Measurements from ENCODE around the gene GDF11.

Gene GDF11

DNA sequence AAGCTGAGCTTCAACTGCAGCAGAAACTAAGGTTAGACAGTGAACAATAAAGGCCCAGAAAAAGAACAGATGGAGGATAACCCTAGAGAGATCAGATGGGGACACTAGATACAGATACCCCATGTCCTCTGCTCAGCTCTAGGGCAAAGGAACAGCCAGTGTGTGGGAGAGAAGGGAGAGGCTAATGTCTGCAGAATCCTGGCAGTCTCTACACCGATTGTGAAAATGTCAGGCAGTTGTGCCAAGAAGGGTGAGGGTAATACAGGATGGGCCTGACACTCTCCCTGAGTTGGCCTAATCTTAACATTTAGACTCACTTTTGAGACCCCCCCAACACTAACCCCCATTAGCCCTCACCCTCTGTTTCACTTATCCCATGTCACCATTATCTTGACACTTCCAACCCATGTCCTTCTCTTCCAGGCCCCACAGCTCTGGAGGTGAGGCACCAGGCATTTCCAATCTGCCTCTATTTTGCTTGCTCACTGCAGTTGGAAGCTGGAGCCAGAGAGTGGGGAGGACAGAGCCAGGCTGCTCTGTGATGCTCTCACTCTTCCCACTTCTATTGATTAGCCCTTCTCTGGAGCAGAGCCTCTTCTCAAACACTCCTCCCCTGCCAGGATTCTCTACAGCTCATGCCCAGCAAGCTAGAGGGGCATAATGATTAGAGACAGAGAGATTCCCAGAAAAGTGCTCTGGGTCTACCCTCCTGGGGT is 30.1 kb upstream of the GDF11 start:
- Histone ChIP-seq H3K9me3 (ENCODE audit: low read length) (no peaks in the 10 kb centered on the region), H3K4me3 (ENCODE audit: low read length) (no peak overlapping the region), H3K27me3 (ENCODE audit: insufficient read depth, low read length) (peaks cover 8% of the 10 kb centered on the region), H3K36me3 (ENCODE audit: insufficient read depth, low read length) (no peaks in the 10 kb centered on the region), H3K4me1 (ENCODE audit: insufficient read depth, low read length) (peaks cover 22% of the 10 kb centered on the region), H2AFZ (ENCODE audit: low read depth, low read length) (no peak overlapping the region)

- H3K4me1 ChIP-seq (ENCODE audit: insufficient read depth, low read length), result peaks cover 24% of the 10 kb centered on the region
- peaks cover 6% of the 10 kb centered on the region for H3K27me3 ChIP-seq (ENCODE audit: insufficient read depth, low read length)
- H3K36me3 ChIP-seq (ENCODE audit: insufficient read depth, low read length), result no peaks in the 10 kb centered on the region
- no peak overlapping the region for H3K4me3 ChIP-seq (ENCODE audit: low read length)
- no peak overlapping the region for H2AFZ ChIP-seq (ENCODE audit: low read depth, low read length)
- no peaks in the 10 kb centered on the region for H3K9me3 ChIP-seq (ENCODE audit: low read length)
These were observed 29.2 kb upstream of the GDF11 start for GRCh38 chr12:55713721-55714120.

DNA sequence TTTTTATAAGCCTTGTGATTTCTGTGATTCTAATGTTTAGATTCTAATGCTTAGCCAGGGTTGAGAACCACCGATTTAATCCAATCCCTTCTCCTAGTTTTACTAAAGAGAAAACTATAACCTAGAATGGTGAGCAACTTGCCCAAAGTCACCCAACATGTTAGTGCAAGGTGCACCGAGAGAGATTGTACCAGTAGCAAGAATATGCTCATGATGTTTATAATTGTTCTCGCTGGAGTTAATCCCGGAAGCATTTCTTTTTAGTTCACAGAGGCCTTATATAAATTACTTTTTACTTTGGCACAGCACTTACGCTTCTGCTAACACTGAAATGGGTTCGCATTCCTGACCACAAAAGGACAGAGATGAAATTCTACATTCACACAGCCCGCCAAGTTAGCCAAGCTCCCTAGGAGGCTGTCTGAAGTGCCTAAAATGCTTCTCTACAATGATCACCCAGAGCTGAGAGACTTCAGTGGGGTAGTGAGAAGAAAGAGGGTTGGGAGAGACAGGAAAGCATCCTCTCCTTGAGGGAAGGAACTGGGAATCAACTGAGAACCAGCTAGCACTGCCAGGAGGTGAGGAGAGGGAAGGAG is 27.7 kb upstream of the GDF11 start:
- Histone ChIP-seq H3K4me1 (ENCODE audit: insufficient read depth, low read length) (peaks cover 24% of the 10 kb centered on the region), H3K36me3 (ENCODE audit: insufficient read depth, low read length) (peaks cover 1% of the 10 kb centered on the region), H3K27me3 (ENCODE audit: insufficient read depth, low read length) (peaks cover 2% of the 10 kb centered on the region), H3K4me3 (ENCODE audit: low read length) (peak overlapping the region; percentile 86), H2AFZ (ENCODE audit: low read depth, low read length) (peak overlapping the region; percentile 89), H3K9me3 (ENCODE audit: low read length) (no peaks in the 10 kb centered on the region)

- H3K9me3 ChIP-seq (ENCODE audit: low read length), result no peaks in the 10 kb centered on the region
- H3K4me3 ChIP-seq (ENCODE audit: low read length), result peak within 1 kb of the TSS; percentile 86
- H3K36me3 ChIP-seq (ENCODE audit: insufficient read depth, low read length), result peaks cover 5% of the 10 kb centered on the region
- H3K4me1 ChIP-seq (ENCODE audit: insufficient read depth, low read length), result peaks cover 24% of the 10 kb centered on the region
- peaks cover 2% of the 10 kb centered on the region for H3K27me3 ChIP-seq (ENCODE audit: insufficient read depth, low read length)
- H2AFZ ChIP-seq (ENCODE audit: low read depth, low read length), result peak within 1 kb of the TSS; percentile 89
These were observed 26.9 kb upstream of the GDF11 start, which contains the start of gene BLOC1S1 for GRCh38 chr12:55715833-55716581. BLOC1S1 (plus strand) TSS chr12:55716046; CDS start chr12:55716052, 6 bp downstream.

DNA sequence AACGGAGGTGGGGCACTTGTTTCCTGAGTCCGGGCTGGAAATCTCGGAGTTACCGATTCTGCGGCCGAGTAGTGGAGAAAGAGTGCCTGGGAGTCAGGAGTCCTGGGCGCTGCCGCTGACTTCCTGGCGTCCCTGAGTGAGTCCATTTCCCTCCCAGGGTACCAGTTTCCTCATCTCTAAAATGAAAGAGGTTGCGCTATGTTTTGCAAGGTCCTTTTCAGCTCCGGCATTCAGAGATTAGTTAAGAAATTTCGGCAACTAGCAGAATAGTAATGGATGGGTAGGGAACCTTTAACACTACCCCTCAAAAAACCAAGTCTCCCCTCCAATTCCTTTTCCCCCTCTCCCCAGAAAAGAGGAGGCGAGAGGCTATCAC is 26.4 kb upstream of the GDF11 start:
- Histone ChIP-seq H3K27me3 (ENCODE audit: insufficient read depth, low read length) (peaks cover 2% of the 10 kb centered on the region), H3K4me3 (ENCODE audit: low read length) (peak overlapping the region; percentile 86), H3K36me3 (ENCODE audit: insufficient read depth, low read length) (peaks cover 5% of the 10 kb centered on the region), H3K9me3 (ENCODE audit: low read length) (no peaks in the 10 kb centered on the region), H2AFZ (ENCODE audit: low read depth, low read length) (peak overlapping the region; percentile 89), H3K4me1 (ENCODE audit: insufficient read depth, low read length) (peaks cover 24% of the 10 kb centered on the region)

DNA sequence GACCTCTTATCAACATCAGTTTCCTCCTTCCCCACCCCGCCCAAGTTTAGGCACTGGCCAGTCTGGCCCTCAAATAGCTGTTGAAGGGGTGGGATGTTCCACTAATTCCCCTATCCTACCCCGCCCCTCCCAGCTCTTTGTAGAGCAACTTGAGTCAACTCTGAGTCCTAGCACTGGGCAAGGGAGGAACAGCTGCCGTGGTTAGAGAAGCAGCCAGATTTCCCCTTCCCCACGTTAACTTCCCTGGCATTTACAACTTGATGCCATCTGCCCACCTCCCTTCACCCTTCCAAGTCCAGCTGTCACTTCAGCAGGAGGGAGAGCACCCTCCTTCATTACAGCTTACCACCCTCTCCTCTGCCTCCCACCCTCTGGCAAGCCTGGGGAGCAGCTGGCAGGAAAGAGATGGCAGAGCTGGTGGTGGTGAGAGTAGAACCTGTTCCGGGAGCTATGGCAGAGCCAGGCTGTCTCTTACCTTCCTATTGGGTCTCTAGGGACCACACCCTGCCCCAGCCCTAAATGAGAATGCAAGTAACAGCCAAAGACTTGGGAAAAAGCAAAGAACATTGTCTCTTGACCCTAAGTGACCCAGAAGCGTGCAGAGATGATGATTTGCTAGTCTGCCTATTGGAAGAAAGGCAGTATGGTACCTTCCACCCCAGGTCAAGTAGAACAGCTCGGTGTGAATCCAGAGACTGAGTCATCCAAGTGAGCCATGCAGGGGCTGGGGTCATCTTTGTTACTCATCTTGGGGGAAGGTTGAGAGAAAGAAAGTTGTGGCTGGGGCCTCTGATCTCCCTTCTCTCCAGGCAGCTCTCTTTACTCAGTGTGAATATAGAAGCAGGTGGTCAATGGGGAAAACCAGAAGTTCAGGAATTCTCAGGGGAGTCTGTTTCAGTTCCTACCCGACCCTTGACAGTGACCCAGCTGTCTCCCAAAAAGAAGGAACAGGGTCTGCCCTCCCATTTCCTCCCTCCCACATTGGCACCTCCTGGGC is 25.6 kb upstream of the GDF11 start:
- peaks cover 24% of the 10 kb centered on the region for H3K4me1 ChIP-seq (ENCODE audit: insufficient read depth, low read length)
- H3K4me3 ChIP-seq (ENCODE audit: low read length), result peak overlapping the region; percentile 86
- peaks cover 7% of the 10 kb centered on the region for H3K36me3 ChIP-seq (ENCODE audit: insufficient read depth, low read length)
- no peaks in the 10 kb centered on the region for H3K27me3 ChIP-seq (ENCODE audit: insufficient read depth, low read length)
- no peak overlapping the region for H2AFZ ChIP-seq (ENCODE audit: low read depth, low read length)
- no peaks in the 10 kb centered on the region for H3K9me3 ChIP-seq (ENCODE audit: low read length)

DNA sequence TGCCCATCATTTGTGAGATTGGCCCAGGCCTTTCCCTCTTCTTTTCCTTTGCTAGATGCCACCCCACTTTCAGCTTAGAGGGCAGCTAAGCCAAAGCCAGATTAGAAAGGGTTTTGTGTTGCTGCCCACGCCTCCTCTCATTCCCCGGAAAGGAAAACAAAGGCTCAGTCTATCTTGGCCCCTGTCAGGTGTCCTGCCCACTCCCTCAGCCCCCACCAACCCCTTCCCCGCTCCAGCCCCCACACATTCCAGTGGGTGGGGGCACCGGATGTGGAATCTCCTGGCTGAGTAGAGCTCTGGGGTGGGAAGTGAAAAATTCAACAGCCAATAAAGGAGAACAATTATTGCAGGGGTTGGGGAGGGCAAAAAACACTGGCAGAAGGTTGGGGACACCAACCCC is 24.9 kb upstream of the GDF11 start:
- Histone ChIP-seq H3K9me3 (ENCODE audit: low read length) (no peaks in the 10 kb centered on the region), H3K4me1 (ENCODE audit: insufficient read depth, low read length) (peaks cover 24% of the 10 kb centered on the region), H3K27me3 (ENCODE audit: insufficient read depth, low read length) (no peaks in the 10 kb centered on the region), H3K36me3 (ENCODE audit: insufficient read depth, low read length) (peaks cover 7% of the 10 kb centered on the region), H3K4me3 (ENCODE audit: low read length) (no peak overlapping the region), H2AFZ (ENCODE audit: low read depth, low read length) (no peak overlapping the region)

- Histone ChIP-seq H3K4me3 (ENCODE audit: low read length) (no peak overlapping the region), H2AFZ (ENCODE audit: low read depth, low read length) (no peak overlapping the region), H3K9me3 (ENCODE audit: low read length) (no peaks in the 10 kb centered on the region), H3K36me3 (ENCODE audit: insufficient read depth, low read length) (peaks cover 7% of the 10 kb centered on the region), H3K27me3 (ENCODE audit: insufficient read depth, low read length) (no peaks in the 10 kb centered on the region), H3K4me1 (ENCODE audit: insufficient read depth, low read length) (peaks cover 24% of the 10 kb centered on the region)
These were observed 24.2 kb upstream of the GDF11 start for GRCh38 chr12:55718624-55719275.

GRCh38 chr12:55719371-55719770 is 23.6 kb upstream of the GDF11 start:
- peaks cover 12% of the 10 kb centered on the region for H3K36me3 ChIP-seq (ENCODE audit: insufficient read depth, low read length)
- H2AFZ ChIP-seq (ENCODE audit: low read depth, low read length), result no peak overlapping the region
- peaks cover 24% of the 10 kb centered on the region for H3K4me1 ChIP-seq (ENCODE audit: insufficient read depth, low read length)
- H3K4me3 ChIP-seq (ENCODE audit: low read length), result no peak overlapping the region
- no peaks in the 10 kb centered on the region for H3K9me3 ChIP-seq (ENCODE audit: low read length)
- no peaks in the 10 kb centered on the region for H3K27me3 ChIP-seq (ENCODE audit: insufficient read depth, low read length)

DNA sequence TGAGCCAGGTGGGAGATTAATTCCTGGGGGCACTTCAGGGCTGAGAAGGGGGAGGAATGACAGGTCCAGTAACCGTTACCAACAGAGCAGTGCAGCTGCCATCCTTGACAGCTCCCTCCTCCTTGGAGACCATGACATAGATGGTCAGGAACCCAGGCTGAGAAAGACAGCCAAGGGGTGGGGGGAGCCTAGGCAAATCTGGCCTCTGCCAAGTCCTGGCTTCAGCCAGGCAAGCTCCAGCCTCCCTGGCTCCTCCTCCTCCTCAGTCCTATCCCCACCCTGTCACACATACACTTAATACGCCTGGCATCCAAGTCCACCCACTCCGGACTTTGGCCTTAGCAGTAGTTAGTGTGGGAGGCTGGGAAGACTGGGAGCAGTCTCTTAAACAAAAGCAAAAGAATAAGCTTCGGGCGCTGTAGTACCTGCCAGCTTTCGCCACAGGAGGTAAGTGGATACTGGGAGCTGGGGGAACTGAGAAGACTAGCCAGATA is 22.8 kb upstream of the GDF11 start, which contains the start of gene RDH5:
TSS of gene RDH5 (plus strand) at position 323 of the 494 bp plus-strand sequence. CDS start 792 bp downstream, outside the sequence.
- Histone ChIP-seq H3K27me3 (ENCODE audit: insufficient read depth, low read length) (no peaks in the 10 kb centered on the region), H2AFZ (ENCODE audit: low read depth, low read length) (no peak within 1 kb of the TSS), H3K36me3 (ENCODE audit: insufficient read depth, low read length) (peaks cover 20% of the 10 kb centered on the region), H3K4me3 (ENCODE audit: low read length) (no peak within 1 kb of the TSS), H3K9me3 (ENCODE audit: low read length) (no peaks in the 10 kb centered on the region), H3K4me1 (ENCODE audit: insufficient read depth, low read length) (peaks cover 25% of the 10 kb centered on the region)

DNA sequence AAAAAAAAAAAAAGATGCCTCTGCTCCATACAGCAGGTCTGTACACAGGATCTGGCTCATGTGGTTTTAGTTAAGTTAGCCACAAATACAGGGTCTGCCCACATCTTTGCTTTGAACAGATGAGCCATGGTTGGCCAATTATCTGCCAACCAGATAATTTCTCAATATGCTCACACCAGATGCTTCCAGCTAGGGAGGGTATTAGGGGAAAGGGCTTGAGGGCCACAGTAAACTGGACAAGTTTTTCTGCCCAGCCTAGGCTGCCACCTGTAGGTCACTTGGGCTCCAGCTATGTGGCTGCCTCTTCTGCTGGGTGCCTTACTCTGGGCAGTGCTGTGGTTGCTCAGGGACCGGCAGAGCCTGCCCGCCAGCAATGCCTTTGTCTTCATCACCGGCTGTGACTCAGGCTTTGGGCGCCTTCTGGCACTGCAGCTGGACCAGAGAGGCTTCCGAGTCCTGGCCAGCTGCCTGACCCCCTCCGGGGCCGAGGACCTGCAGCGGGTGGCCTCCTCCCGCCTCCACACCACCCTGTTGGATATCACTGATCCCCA is 22.0 kb upstream of the GDF11 start:
- Histone ChIP-seq H2AFZ (ENCODE audit: low read depth, low read length) (no peak overlapping the region), H3K27me3 (ENCODE audit: insufficient read depth, low read length) (no peaks in the 10 kb centered on the region), H3K4me3 (ENCODE audit: low read length) (no peak overlapping the region), H3K9me3 (ENCODE audit: low read length) (no peaks in the 10 kb centered on the region), H3K4me1 (ENCODE audit: insufficient read depth, low read length) (peaks cover 22% of the 10 kb centered on the region), H3K36me3 (ENCODE audit: insufficient read depth, low read length) (peaks cover 28% of the 10 kb centered on the region)

All from neuron (in vitro differentiated cells).